H1 (cell line): ENCODE results near the gene EXOSC7. TPM values are rescaled to one million over a fixed set of nuclear protein-coding genes. Genes with fewer than 3 reads are reported as not detected.

ENCODE experiments used
- CHD7 ChIP-seq: fragments of 300-600 bp; sonication (generic); IDR thresholded peaks from 2 replicates; pipeline ENCODE4 v1.7.1; 2012; ENCODE audit warnings: low read length, moderate library complexity, mild to moderate bottlenecking, inconsistent platforms; ENCODE audit not compliant: insufficient replicate concordance
- polyA plus RNA-seq, 7 experiments: library from polyadenylated mRNA; depleted of rRNA in 3 of 7; stranded (reverse) in 5 of 7; unstranded in 2 of 7; fragments of >200 nt in 5 of 7; fragments of 200-250 nt in 2 of 7; gene quantifications; 1 replicate in 5 of 7; 2 replicates in 1 of 7; 4 replicates in 1 of 7; pipeline versions ENCODE4 v1.2.1 to v1.2.3, GENCODE V29; 2011 to 2013; ENCODE audit warnings: missing spikeins in 2 of 7, mixed read lengths in 2 of 7
- total RNA-seq: library from RNA; stranded (reverse); fragmentation: NEBNext Ultra II Directional; extraction: Animal tissue kit (Norgen Biotek cat#: 25700); gene quantifications from 2 replicates; pipeline ENCODE4 v1.2.1, GENCODE V29; 2021

EXOSC7 gene
- total and polyA plus RNA-seq, 2 of the 8 experiments (the other 6 are each of a cell fraction or from before 2014, with no cell fraction given) = 92.7 to 94.5 TPM

- no peak for TF ChIP-seq CHD7
- TF ChIP-seq, all 59 proteins: peak for 0
Observed at GRCh38 chr3:44981220-44981619, 5.2 kb downstream of the EXOSC7 start (continued).
